HPDE6-E6E7 (cell line): Measurements from ENCODE around the gene FGD1.

Experiments used
- DNase-seq: peaks from one replicate; pipeline ENCODE4 v3.0.0; 2011; ENCODE audit warnings: missing footprints; ENCODE audit errors: extremely low spot score

Gene FGD1

DNA sequence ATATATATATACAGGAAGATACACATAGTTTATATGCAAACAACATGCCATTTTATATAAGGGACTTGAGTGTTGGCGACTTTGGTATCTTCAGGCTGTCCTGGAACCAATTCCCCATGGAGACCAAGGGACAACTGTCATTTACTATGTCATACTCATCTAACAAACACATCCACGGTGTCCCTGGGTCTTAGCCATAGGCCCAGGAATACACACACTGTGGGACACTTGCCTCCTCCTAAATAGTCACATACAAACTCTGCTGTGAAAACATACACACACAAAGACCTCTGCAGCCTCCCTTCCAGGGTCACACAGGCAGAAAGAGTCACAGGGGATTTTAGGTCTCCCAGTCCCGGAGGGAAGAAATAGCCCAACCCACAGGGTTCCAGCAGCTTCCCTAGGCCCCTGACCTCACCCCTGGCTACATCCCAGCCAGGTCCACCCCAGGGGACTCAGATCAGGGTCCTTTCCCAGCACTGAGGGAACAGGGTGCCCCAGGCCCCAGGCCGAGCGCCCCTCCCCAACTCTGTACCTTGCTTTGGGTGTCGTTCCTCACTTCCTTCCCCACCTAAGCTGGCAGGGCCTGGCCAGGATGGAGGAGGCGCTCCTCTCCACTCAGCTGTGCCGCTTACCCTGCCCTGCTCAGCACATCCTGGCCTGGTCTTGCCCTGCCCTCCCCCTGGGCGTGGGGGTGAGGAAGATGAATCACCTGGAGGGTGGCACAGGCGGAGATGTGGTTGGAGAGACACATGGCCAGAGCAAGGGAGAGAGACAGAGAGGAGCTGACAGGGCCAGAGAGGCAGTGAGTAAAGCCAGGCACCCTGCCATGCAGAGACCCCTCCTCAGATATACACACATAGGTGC is 21.8 kb downstream of the FGD1 start:
- peak; percentile 73 for DNase-seq

GRCh38 chrX:54470054-54470760 is 25.8 kb downstream of the FGD1 start:
- no peak for DNase-seq

GRCh38 chrX:54452920-54453319 is 43.1 kb downstream of the FGD1 start:
- no peak for DNase-seq

DNA sequence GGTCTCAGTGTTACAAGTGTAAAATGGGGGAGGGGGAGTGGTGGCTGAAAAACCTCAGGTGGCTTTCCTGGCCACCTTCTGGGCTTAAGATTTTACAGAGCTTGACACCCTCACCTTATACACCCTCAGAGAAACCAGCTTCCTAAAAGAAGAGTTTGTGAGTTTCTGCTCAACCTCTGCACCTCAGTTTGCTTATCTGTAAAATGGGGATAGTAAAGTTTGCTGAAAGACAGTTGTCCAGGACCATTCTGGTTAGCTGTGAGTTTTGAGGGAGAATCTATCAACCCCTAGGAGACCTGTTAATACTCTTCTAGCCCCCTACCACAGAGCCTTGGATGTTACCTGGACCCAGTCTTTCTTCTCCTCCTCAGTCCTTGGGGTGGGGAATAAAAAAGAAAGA is 46.1 kb downstream of the FGD1 start:
- no peak for DNase-seq

DNA sequence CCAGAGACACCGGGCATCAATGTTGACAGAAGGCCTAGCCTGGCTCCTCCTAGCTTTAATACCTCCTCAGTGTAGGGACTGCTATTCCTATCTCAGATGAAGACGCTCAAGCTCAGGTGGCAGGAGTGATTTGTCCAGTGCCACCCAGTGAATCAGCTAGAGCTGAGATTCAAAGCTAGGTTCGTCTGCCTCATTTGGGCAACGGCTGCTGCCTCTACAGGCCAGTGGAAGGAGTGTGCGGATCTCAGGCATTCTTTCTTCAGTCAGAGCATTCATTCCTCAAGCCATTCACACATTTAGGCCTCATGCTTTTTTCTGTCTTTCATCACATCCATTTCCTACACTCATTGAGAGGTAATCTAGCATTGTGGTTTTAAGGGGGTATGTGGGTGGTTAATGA is 48.6 kb downstream of the FGD1 start:
- no peak for DNase-seq

- DNase-seq: no peak
Observed at GRCh38 chrX:54446084-54446483, 50.0 kb downstream of the FGD1 start.

GRCh38 chrX:54444752-54445151 is 51.3 kb downstream of the FGD1 start:
- DNase-seq: no peak

DNA sequence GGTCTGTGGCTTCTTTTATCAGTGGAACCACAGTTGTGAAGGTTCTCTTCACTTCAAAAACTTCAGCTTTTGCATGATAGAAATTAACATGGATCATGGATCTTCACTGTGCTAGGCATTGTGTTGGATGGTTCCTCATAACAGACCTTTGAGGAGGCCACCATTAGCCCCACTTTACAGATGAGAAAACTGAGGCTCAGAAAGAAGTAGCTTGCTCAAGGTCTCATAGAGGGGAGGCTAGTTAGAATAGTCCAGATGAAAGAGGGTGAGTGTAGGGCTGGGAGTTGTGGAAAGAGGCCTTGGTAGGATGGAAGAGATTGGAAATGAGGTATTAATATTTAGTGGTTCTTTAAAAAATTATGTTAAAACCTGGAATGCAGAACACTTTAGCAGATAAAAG is 53.2 kb downstream of the FGD1 start:
- no peak for DNase-seq

GRCh38 chrX:54439960-54440871 is 55.8 kb downstream of the FGD1 start, which contains the start of gene TSR2:
Gene TSR2 (plus strand): TSS chrX:54440404. CDS start chrX:54440422, 18 bp downstream.
- peak; percentile 55 for DNase-seq

GRCh38 chrX:54435121-54435520 is 60.9 kb downstream of the FGD1 start:
- no peak for DNase-seq

DNA sequence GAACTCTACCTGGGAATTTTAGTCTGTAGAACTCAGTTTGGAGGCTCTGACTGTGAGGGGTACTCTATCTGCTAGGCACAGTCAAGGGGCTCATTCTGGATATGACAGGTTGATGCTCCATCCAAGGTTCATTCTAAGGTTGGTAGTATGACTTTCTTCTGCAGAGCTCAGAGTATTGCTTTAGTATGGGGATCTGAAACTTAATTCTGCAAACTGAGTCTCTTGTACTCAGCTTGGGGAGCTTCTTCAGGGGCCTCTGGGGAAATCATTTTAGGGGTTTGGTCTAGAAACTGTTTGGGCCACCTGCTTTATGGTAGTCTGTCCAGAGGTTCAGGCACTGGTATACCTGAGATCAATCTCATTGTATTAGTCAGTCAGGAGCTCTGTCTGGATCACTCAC is 65.5 kb downstream of the FGD1 start:
- no peak for DNase-seq

GRCh38 chrX:54427837-54428424 is 68.1 kb downstream of the FGD1 start:
- no peak for DNase-seq

DNA sequence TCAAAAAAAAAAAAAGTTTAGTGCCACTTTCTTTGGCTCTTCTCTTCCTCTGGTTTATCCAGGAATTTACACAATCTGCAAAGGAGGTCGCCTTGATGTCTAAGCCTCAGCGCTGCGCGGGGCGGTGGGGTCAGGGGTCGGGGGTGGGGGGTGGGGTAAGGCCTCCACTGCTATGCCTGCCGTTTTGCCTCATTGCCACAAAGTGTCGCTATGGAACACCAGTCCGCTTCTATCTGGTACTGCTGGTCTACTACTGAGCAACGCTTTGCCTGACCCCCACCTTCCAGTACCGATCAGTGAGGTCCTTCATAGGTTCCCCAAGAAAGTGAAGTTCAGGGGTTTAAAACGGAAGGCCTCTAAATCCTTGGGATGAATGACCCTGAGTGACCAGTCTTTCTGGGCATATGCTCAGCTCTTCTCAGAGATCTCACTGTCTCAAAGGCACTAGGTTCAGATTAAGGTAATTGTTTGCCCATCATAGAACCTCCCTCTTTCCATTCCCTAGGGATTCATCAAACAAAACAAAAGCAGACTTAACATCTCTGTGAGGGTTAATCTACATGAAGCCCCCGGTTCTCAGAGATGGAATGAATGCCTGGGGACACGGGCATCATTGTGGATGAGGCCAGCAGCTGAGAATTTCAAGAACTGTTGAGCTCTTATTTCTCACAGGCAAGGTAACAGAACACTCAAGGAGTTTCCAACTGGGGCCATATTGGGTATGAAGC is 72.7 kb downstream of the FGD1 start:
- no peak for DNase-seq

DNA sequence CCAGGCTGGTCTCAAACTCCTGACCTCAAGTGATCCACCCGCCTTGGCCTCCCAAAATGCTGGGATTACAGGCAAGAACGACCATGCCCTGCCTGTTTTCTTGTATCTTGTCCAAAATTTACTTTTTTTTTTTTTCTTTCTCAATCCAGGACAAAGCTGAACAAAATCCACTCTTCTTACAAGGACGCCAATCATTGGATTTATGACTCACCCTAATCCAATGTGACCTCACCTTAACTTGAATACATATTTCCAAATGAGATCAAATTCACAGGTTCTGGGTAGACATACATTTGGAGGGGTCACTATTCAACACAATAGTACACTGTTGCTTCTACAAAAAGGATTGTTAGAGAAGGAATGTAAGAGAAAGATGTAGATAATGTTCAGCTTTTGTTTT is 73.9 kb downstream of the FGD1 start:
- DNase-seq: no peak

GRCh38 chrX:54419559-54420302 is 76.3 kb downstream of the FGD1 start:
- DNase-seq: no peak

DNA sequence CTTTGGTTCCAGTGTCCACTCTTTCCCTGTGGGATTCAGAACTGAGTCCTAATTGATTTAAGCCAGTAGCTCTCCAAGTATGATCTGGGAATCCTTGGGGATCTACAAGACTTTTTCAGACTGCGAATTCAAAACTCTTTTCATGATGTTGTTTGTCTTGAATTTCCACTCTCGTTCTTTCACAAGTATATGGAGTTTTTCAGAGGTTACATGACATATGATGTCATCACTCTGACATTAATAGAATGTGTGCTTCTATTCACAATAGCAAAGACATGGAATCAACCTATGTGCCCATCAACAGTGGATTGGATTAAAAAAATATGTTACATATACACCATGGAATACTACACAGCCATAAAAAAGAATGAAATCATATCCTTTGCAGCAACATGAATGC is 79.1 kb downstream of the FGD1 start:
- DNase-seq: no peak

DNA sequence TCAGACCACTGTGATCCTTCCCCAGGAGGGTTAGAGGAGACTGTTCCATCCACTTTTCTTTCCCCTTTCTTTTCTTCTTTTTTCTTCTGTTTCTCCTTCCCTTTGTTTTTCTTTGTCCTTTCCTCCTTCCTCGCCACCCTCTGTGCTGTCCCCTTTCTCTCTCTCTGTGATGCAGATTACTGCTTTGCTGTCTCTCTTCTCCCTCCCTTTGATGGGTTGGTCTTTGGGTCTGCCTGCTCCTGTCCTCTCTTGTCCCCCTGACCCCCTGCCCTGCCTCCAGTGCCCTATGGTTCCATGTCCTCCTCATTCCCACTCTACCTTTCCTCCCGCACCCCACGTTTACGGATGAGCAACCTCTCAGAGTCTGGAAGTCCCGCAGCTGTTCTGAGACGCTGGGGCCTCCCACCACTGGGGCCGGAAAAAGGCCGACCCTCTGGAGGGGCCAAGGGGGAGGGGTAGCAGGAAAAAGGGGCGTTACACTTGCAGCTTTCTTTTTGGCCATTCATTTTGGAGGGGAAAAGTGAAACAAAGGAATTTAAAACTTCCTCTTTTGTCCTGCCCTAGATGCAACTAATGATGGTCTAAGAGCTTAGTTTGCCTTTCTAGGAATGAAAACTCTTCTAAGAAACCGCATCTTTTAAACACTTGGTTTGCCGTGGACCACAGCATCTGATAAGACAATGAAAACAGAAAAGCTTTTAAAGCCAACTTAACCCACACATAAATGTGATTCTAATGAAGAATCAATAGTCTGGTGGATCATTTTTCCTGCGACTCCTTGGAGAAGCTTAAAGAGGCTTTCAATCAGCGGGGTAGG is 80.3 kb downstream of the FGD1 start:
- no peak for DNase-seq

- DNase-seq: no peak
Observed at GRCh38 chrX:54413753-54414152, 82.3 kb downstream of the FGD1 start.

- DNase-seq: no peak
Observed at GRCh38 chrX:54411732-54412131, 84.3 kb downstream of the FGD1 start.
